ENCODE measurements around the gene PRPF31. TPM values are rescaled to one million over a fixed set of nuclear protein-coding genes. Genes with fewer than 3 reads are reported as not detected.
A peak's percentile ranks its signal among the peaks of the same experiment; 100 is the strongest.

The PRPF31 gene
- total RNA-seq, 1 experiment from 2014 or later, result 106 TPM

- Mint-ChIP-seq H3K9me3 (ENCODE audit: low read depth, unreplicated experiment) (no peaks in the 10 kb centered on the region), H3K4me3 (ENCODE audit: low read depth, unreplicated experiment) (no peak overlapping the region), H3K36me3 (ENCODE audit: insufficient read depth, unreplicated experiment) (peaks cover 82% of the 10 kb centered on the region), H3K27me3 (ENCODE audit: unreplicated experiment) (no peaks in the 10 kb centered on the region), H3K4me1 (ENCODE audit: low read depth, unreplicated experiment) (peaks cover 23% of the 10 kb centered on the region), H3K27ac (ENCODE audit: unreplicated experiment) (no peak overlapping the region)
- DNase-seq, result no peak
- TF ChIP-seq CTCF (IDR thresholded peaks at IDR 0.05; ENCODE audit: unreplicated experiment), result no peak
- no TSS peak for BruUV-seq (replicated peaks)
- CTCF ChIA-PET, result no interaction called here
- intact Hi-C loops (cut with micrococcal nuclease; ENCODE audit: unreplicated experiment), result no loop called here
Measured at GRCh38 chr19:54145541-54146158, 30.1 kb downstream of the PRPF31 start.

DNA sequence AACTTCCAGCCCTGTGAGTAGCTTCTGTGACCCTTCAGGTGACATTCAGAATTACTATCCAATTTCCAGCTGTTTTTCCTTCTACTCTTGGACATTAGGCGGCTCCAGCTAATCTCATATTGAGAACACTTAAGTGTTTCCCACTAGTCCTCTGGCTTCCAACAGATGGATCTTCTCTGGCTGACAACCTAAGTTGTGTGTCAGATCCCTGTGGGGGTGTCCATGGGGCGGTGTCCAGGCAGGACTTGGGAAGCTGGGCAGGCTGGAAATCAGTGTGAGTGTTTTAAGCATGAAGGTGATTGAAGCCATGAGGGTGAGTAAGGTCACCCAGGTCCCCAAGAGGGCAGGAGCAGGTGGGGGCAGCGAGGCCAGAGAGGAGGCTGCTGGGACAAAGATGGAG lies 32.1 kb downstream of the PRPF31 start:
- no peak for DNase-seq

DNA sequence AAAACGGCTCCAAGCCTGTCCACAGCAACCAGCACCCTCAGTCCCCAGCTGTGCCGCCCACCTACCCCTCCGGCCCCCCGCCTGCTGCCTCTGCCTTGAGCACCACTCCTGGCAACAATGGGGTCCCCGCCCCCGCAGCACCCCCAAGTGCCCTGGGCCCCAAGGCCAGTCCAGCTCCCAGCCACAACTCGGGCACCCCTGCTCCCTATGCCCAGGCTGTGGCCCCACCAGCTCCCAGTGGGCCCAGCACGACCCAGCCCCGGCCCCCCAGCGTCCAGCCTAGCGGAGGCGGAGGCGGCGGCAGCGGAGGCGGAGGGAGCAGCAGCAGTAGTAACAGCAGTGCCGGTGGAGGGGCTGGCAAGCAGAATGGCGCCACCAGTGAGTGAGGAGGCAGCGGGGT lies 32.6 kb downstream of the PRPF31 start:
- H3K27ac Mint-ChIP-seq (ENCODE audit: unreplicated experiment), result no peak overlapping the region
- CTCF ChIA-PET, result no interaction called here
- DNase-seq, result no peak

More for the DNA sequence above, 32.1 kb downstream of the PRPF31 start:
- no peak overlapping the region for H3K27ac Mint-ChIP-seq (ENCODE audit: unreplicated experiment)
- intact Hi-C loops (cut with micrococcal nuclease; ENCODE audit: unreplicated experiment), result no loop called here
- CTCF ChIA-PET, result no interaction called here
- H3K27me3 Mint-ChIP-seq (ENCODE audit: unreplicated experiment), result no peaks in the 10 kb centered on the region
- no peak for TF ChIP-seq CTCF (IDR thresholded peaks at IDR 0.05; ENCODE audit: unreplicated experiment)
- BruUV-seq (replicated peaks), result no TSS peak
- H3K4me3 Mint-ChIP-seq (ENCODE audit: low read depth, unreplicated experiment), result no peak overlapping the region
- H3K4me1 Mint-ChIP-seq (ENCODE audit: low read depth, unreplicated experiment), result peaks cover 10% of the 10 kb centered on the region
- peaks cover 89% of the 10 kb centered on the region for H3K36me3 Mint-ChIP-seq (ENCODE audit: insufficient read depth, unreplicated experiment)
- H3K9me3 Mint-ChIP-seq (ENCODE audit: low read depth, unreplicated experiment), result no peaks in the 10 kb centered on the region

GRCh38 chr19:54149021-54149812 lies 33.7 kb downstream of the PRPF31 start:
- Mint-ChIP-seq H3K4me3 (ENCODE audit: low read depth, unreplicated experiment) (peak overlapping the region; percentile 2), H3K9me3 (ENCODE audit: low read depth, unreplicated experiment) (no peaks in the 10 kb centered on the region), H3K4me1 (ENCODE audit: low read depth, unreplicated experiment) (peaks cover 7% of the 10 kb centered on the region), H3K36me3 (ENCODE audit: insufficient read depth, unreplicated experiment) (peaks cover 89% of the 10 kb centered on the region), H3K27me3 (ENCODE audit: unreplicated experiment) (no peaks in the 10 kb centered on the region), H3K27ac (ENCODE audit: unreplicated experiment) (peak overlapping the region; percentile 14)
- intact Hi-C loops (cut with micrococcal nuclease; ENCODE audit: unreplicated experiment), result no loop called here
- BruUV-seq (replicated peaks), result no TSS peak
- CTCF ChIA-PET, result interaction anchor here (0.5 kb wide), 1 partner anchor 148 kb away, joined by 3 read pairs; no protein-coding TSS in a partner anchor
- no peak for DNase-seq
- TF ChIP-seq CTCF (IDR thresholded peaks at IDR 0.05; ENCODE audit: unreplicated experiment), result no peak

More for the DNA sequence above, 32.6 kb downstream of the PRPF31 start:
- Mint-ChIP-seq H3K4me1 (ENCODE audit: low read depth, unreplicated experiment) (peaks cover 10% of the 10 kb centered on the region), H3K4me3 (ENCODE audit: low read depth, unreplicated experiment) (no peak overlapping the region), H3K27me3 (ENCODE audit: unreplicated experiment) (no peaks in the 10 kb centered on the region), H3K36me3 (ENCODE audit: insufficient read depth, unreplicated experiment) (peaks cover 89% of the 10 kb centered on the region), H3K9me3 (ENCODE audit: low read depth, unreplicated experiment) (no peaks in the 10 kb centered on the region)
- BruUV-seq (replicated peaks), result no TSS peak
- TF ChIP-seq CTCF (IDR thresholded peaks at IDR 0.05; ENCODE audit: unreplicated experiment), result no peak
- intact Hi-C loops (cut with micrococcal nuclease; ENCODE audit: unreplicated experiment), result no loop called here

All from Calu3 (cell line).